Keratinocyte (primary cell): ENCODE measurements around the gene GMPS. TPM values are rescaled to one million over a fixed set of nuclear protein-coding genes. Genes with fewer than 3 reads are reported as not detected.
"Not testable (repeated sequence)": the region's sequence is repeated elsewhere in the genome, so short reads cannot be mapped to it uniquely, and the experiment has no call there.

ENCODE experiments used
- DNase-seq: peaks from one replicate; pipeline ENCODE4 v3.0.0-alpha.2; 2011; ENCODE audit warnings: low read depth, missing footprints, low spot score
- FAIRE-seq: peaks from 2 replicates; lab custom pipeline; 2011; peaks lifted over from hg19 to GRCh38; lab: Jason Lieb, UNC
- H2AFZ ChIP-seq: 2 replicates; pipeline ENCODE4 v1.6.0; 2012; ENCODE audit warnings: low read length, control low read depth, inconsistent platforms; ENCODE audit not compliant: control insufficient read depth
- H3K27ac ChIP-seq: 2 replicates; pipeline ENCODE4 v1.5.1; 2011; ENCODE audit warnings: low read length; ENCODE audit not compliant: control insufficient read depth, insufficient read depth
- H3K27me3 ChIP-seq: 3 replicates; pipeline ENCODE4 v1.6.0; 2011; ENCODE audit warnings: low read length; ENCODE audit not compliant: control insufficient read depth, insufficient read depth; ENCODE audit errors: extremely low read depth
- H3K36me3 ChIP-seq, 2 experiments: 2 replicates in 1 of 2; 3 replicates in 1 of 2; pipeline ENCODE4 v1.5.1; 2011; ENCODE audit warnings: low read length in 2 of 2, mild to moderate bottlenecking in 1 of 2; ENCODE audit not compliant: control insufficient read depth in 2 of 2, insufficient read depth in 2 of 2; ENCODE audit errors: extremely low read depth in 1 of 2
- H3K4me1 ChIP-seq: 3 replicates; pipeline ENCODE4 v1.5.1; 2011; ENCODE audit warnings: low read length; ENCODE audit not compliant: control insufficient read depth, insufficient read depth; ENCODE audit errors: extremely low read depth
- H3K4me2 ChIP-seq: 3 replicates; pipeline ENCODE4 v1.6.0; 2011; ENCODE audit warnings: low read depth, low read length; ENCODE audit not compliant: control insufficient read depth, insufficient read depth; ENCODE audit errors: extremely low read depth
- H3K4me3 ChIP-seq, 3 experiments: fragments of 200-600 bp in 1 of 3; sonication (generic) in 1 of 3; 2 replicates in 2 of 3; 3 replicates in 1 of 3; pipeline ENCODE4 v1.5.1; 2011 to 2016; ENCODE audit warnings: low read length in 3 of 3, mild to moderate bottlenecking in 3 of 3, control low read depth in 2 of 3, inconsistent platforms in 1 of 3, low read depth in 1 of 3, mixed read lengths in 1 of 3, mixed run types in 1 of 3, moderate library complexity in 1 of 3; ENCODE audit not compliant: control insufficient read depth in 2 of 3, insufficient read depth in 2 of 3; ENCODE audit errors: extremely low read depth in 1 of 3
- H3K79me2 ChIP-seq: 2 replicates; pipeline ENCODE4 v1.6.0; 2012; ENCODE audit warnings: low read length; ENCODE audit not compliant: control insufficient read depth, insufficient read depth
- H3K9ac ChIP-seq: 3 replicates; pipeline ENCODE4 v1.6.0; 2011; ENCODE audit warnings: low read length; ENCODE audit not compliant: control insufficient read depth, insufficient read depth; ENCODE audit errors: extremely low read depth
- H3K9me1 ChIP-seq: 3 replicates; pipeline ENCODE4 v1.6.0; 2011; ENCODE audit warnings: low read length; ENCODE audit not compliant: control insufficient read depth, insufficient read depth; ENCODE audit errors: extremely low read depth
- H3K9me3 ChIP-seq: 2 replicates; pipeline ENCODE4 v1.5.1; 2012; ENCODE audit warnings: low read depth, low read length; ENCODE audit not compliant: control insufficient read depth
- H4K20me1 ChIP-seq: 3 replicates; pipeline ENCODE4 v1.6.0; 2011; ENCODE audit warnings: low read length; ENCODE audit not compliant: control insufficient read depth, insufficient read depth; ENCODE audit errors: extremely low read depth
- EZH2 ChIP-seq: IDR thresholded peaks from one replicate; pipeline ENCODE4 v1.6.1; 2012; ENCODE audit warnings: inconsistent platforms, mild to moderate bottlenecking, low read length, moderate library complexity
- dilution Hi-C: fragments of 300-500 bp; cut with MboI; formaldehyde crosslinking; loops from one replicate; pipeline ENCODE4 v1.7.0; 2020; ENCODE audit warnings: low sequenced_read_pairs; ENCODE audit not compliant: extremely low pct_ligation_motif_present
- polyA plus RNA-seq, 5 experiments: library from polyadenylated mRNA; depleted of rRNA in 3 of 5; stranded (reverse) in 3 of 5; stranded (forward) in 1 of 5; unstranded in 1 of 5; fragments of >200 nt; gene quantifications; 1 replicate in 1 of 5; 2 replicates in 3 of 5; 3 replicates in 1 of 5; pipeline versions ENCODE4 v1.2.1 to v1.2.3, GENCODE V29; 2011 to 2012; ENCODE audit warnings: missing spikeins in 2 of 5, low read depth in 1 of 5, low replicate concordance in 1 of 5
- TF ChIP-seq, protein P1 (sequence below), 3 experiments: IDR thresholded peaks in 1 of 3; conservative IDR thresholded peaks in 1 of 3; optimal IDR thresholded peaks in 1 of 3; 2 replicates in 2 of 3; 3 replicates in 1 of 3; pipeline versions ENCODE3 to v1.5.1; 2011; ENCODE audit warnings: low read length in 3 of 3, mild to moderate bottlenecking in 3 of 3, moderate library complexity in 2 of 3, control low read depth in 1 of 3, inconsistent platforms in 1 of 3; ENCODE audit not compliant: insufficient read depth in 2 of 3; ENCODE audit errors: extremely low read depth in 1 of 3

The GMPS gene
- polyA plus RNA-seq, 1 donor (not counting 4 experiments of a cell fraction or from before 2014, with no cell fraction given) = 51.8 TPM

- TF ChIP-seq EZH2 = no peak
- TF ChIP-seq, protein P1, sequence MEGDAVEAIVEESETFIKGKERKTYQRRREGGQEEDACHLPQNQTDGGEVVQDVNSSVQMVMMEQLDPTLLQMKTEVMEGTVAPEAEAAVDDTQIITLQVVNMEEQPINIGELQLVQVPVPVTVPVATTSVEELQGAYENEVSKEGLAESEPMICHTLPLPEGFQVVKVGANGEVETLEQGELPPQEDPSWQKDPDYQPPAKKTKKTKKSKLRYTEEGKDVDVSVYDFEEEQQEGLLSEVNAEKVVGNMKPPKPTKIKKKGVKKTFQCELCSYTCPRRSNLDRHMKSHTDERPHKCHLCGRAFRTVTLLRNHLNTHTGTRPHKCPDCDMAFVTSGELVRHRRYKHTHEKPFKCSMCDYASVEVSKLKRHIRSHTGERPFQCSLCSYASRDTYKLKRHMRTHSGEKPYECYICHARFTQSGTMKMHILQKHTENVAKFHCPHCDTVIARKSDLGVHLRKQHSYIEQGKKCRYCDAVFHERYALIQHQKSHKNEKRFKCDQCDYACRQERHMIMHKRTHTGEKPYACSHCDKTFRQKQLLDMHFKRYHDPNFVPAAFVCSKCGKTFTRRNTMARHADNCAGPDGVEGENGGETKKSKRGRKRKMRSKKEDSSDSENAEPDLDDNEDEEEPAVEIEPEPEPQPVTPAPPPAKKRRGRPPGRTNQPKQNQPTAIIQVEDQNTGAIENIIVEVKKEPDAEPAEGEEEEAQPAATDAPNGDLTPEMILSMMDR (optimal IDR thresholded peaks at IDR 0.05 in 1 of 3, IDR thresholded peaks at IDR 0.05 in 1 of 3, conservative IDR thresholded peaks at IDR 0.05 in 1 of 3; ENCODE audit: extremely low read depth in 1 of 3, insufficient read depth in 2 of 3, low read length in 3 of 3) = no peak
- H3K27me3 ChIP-seq = no peaks in the 10 kb centered on the region
- H4K20me1 ChIP-seq = no peaks in the 10 kb centered on the region
- no peak overlapping the region for H3K4me2 ChIP-seq
- H3K27ac ChIP-seq = no peak overlapping the region
- no peak overlapping the region for H3K4me3 ChIP-seq
- no peak overlapping the region for H3K9ac ChIP-seq
- H3K36me3 ChIP-seq = peaks cover 0 to 2% of the 10 kb centered on the region in 2 experiments
- FAIRE-seq (no peak), DNase-seq (no peak)
- H3K9me1 ChIP-seq = no peaks in the 10 kb centered on the region
- dilution Hi-C loops = no loop called here
- H2AFZ ChIP-seq = no peak overlapping the region
- H3K9me3 ChIP-seq = no peaks in the 10 kb centered on the region
- peaks cover 5% of the 10 kb centered on the region for H3K4me1 ChIP-seq
- peaks cover 65% of the 10 kb centered on the region for H3K79me2 ChIP-seq
Measured at GRCh38 chr3:155846119-155846518, 24.3 kb upstream of the GMPS start.

- no peak overlapping the region for H3K4me2 ChIP-seq
- H2AFZ ChIP-seq = no peak overlapping the region
- H3K36me3 ChIP-seq = peaks cover 0 to 2% of the 10 kb centered on the region in 2 experiments
- FAIRE-seq (no peak), DNase-seq (no peak)
- H3K79me2 ChIP-seq = peaks cover 82% of the 10 kb centered on the region
- dilution Hi-C loops = no loop called here
- no peaks in the 10 kb centered on the region for H3K9me1 ChIP-seq
- no peak overlapping the region for H3K27ac ChIP-seq
- peaks cover 8% of the 10 kb centered on the region for H3K4me1 ChIP-seq
- H3K9ac ChIP-seq = no peak overlapping the region
- TF ChIP-seq, protein P1 (optimal IDR thresholded peaks at IDR 0.05 in 1 of 3, IDR thresholded peaks at IDR 0.05 in 1 of 3, conservative IDR thresholded peaks at IDR 0.05 in 1 of 3; ENCODE audit: extremely low read depth in 1 of 3, insufficient read depth in 2 of 3, low read length in 3 of 3) = no peak
- TF ChIP-seq EZH2 = no peak
- no peaks in the 10 kb centered on the region for H3K27me3 ChIP-seq
- peaks cover 5% of the 10 kb centered on the region for H4K20me1 ChIP-seq
- no peak overlapping the region for H3K4me3 ChIP-seq
- no peaks in the 10 kb centered on the region for H3K9me3 ChIP-seq
Measured at GRCh38 chr3:155847993-155848392, 22.5 kb upstream of the GMPS start.

GRCh38 chr3:155849404-155849803, 21.0 kb upstream of the GMPS start:
- H3K27me3 ChIP-seq, H3K9me1 ChIP-seq, DNase-seq, H3K9ac ChIP-seq, H3K27ac ChIP-seq, H3K9me3 ChIP-seq, H3K4me2 ChIP-seq, H3K4me3 ChIP-seq, FAIRE-seq, dilution Hi-C loops, H4K20me1 ChIP-seq, H3K4me1 ChIP-seq, H2AFZ ChIP-seq, H3K36me3 ChIP-seq: not testable (repeated sequence)
- H3K79me2 ChIP-seq = peaks cover 85% of the 10 kb centered on the region
